Measurements from ENCODE around the gene DSG3. TPM values are rescaled to one million over a fixed set of nuclear protein-coding genes. Genes with fewer than 3 reads are reported as not detected.

Gene DSG3
- total and polyA plus RNA-seq, 2 of the 13 experiments (the other 11 are each of a cell fraction or from before 2014, with no cell fraction given), result not detected

DNA sequence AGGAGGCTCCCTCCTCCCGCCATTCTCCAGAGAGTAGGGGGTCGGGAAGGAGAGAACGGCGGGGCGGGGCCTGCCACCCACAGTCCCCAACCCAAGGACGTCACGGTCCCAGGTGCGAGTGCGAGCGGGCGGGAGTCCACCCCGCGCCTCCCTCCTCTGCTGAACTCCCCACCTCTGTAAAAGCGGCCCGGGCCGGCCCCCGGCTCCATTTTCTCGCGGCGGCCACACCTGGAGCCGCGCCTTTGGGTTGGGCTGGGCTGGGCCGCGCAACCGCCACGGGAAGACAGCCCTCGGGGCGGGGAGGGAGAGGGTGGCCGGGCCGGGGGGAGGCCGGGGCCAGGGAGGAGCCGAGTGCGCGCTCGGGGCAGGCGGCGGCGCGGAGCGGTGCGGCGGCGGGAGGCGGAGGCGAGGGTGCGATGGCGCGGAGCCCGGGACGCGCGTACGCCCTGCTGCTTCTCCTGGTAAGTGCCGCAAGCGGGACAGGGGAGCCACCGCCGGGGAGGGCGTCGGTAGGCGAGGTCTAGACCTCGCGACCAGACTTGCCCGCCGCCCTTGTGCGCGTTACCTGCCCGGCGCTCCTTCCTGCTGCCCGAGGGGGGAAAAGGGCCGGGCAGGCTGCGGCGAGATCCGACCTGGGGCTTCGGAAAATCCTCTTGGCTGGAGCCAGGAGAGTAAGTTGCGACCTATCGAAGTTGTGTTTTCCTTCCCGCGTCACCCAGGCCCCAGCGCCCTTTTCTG lies 50.5 kb downstream of the DSG3 start, which contains the start of gene DSG2 (continued):
- TF ChIP-seq, protein P1, sequence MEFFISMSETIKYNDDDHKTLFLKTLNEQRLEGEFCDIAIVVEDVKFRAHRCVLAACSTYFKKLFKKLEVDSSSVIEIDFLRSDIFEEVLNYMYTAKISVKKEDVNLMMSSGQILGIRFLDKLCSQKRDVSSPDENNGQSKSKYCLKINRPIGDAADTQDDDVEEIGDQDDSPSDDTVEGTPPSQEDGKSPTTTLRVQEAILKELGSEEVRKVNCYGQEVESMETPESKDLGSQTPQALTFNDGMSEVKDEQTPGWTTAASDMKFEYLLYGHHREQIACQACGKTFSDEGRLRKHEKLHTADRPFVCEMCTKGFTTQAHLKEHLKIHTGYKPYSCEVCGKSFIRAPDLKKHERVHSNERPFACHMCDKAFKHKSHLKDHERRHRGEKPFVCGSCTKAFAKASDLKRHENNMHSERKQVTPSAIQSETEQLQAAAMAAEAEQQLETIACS (CRISPR knock-in tag; IDR thresholded peaks at IDR 0.05), result peak; percentile 63; the same call in 1 of the 2 replicates
- TF ChIP-seq ZNF891 (CRISPR knock-in tag; IDR thresholded peaks at IDR 0.05) (0 out of 2 replicates have a peak, but pooled peaks have one; percentile 10), NRL (CRISPR knock-in tag; IDR thresholded peaks at IDR 0.05; ENCODE audit: borderline replicate concordance) (0 out of 2 replicates have a peak, but pooled peaks have one; percentile 60), ZNF747 (CRISPR knock-in tag; IDR thresholded peaks at IDR 0.05; ENCODE audit: borderline replicate concordance) (0 out of 2 replicates have a peak, but pooled peaks have one; percentile 40), ZFY (CRISPR knock-in tag; IDR thresholded peaks at IDR 0.05) (peak; percentile 65), ZC3H4 (CRISPR knock-in tag; IDR thresholded peaks at IDR 0.05; ENCODE audit: borderline replicate concordance) (peak; percentile 13; the same call in 1 of the 2 replicates), ZFP62 (CRISPR knock-in tag; IDR thresholded peaks at IDR 0.05) (no peak), SALL1 (CRISPR knock-in tag; IDR thresholded peaks at IDR 0.05) (peak; percentile 3; the same call in 1 of the 2 replicates), SRSF1 (optimal IDR thresholded peaks at IDR 0.05; ENCODE audit: low read depth, low read length) (peak; percentile 50), ZNF652 (CRISPR knock-in tag; IDR thresholded peaks at IDR 0.05; ENCODE audit: borderline replicate concordance, low read depth) (no peak), ZNF354B (CRISPR knock-in tag; IDR thresholded peaks at IDR 0.05) (no peak), HES4 (CRISPR knock-in tag; IDR thresholded peaks at IDR 0.05; ENCODE audit: borderline replicate concordance) (peak; percentile 57; the same call in 1 of the 2 replicates), ZNF746 (CRISPR knock-in tag; IDR thresholded peaks at IDR 0.05) (0 out of 2 replicates have a peak, but pooled peaks have one; percentile 52), TBX2 (CRISPR knock-in tag; IDR thresholded peaks at IDR 0.05; ENCODE audit: borderline replicate concordance) (peak; percentile 79), ASH2L (IDR thresholded peaks at IDR 0.05; ENCODE audit: insufficient read length, low read depth, low read length) (peak; percentile 68), ZNF558 (CRISPR knock-in tag; IDR thresholded peaks at IDR 0.05; ENCODE audit: borderline replicate concordance) (peak; percentile 46; the same call in 1 of the 2 replicates)
- TF ChIP-seq, protein P2, sequence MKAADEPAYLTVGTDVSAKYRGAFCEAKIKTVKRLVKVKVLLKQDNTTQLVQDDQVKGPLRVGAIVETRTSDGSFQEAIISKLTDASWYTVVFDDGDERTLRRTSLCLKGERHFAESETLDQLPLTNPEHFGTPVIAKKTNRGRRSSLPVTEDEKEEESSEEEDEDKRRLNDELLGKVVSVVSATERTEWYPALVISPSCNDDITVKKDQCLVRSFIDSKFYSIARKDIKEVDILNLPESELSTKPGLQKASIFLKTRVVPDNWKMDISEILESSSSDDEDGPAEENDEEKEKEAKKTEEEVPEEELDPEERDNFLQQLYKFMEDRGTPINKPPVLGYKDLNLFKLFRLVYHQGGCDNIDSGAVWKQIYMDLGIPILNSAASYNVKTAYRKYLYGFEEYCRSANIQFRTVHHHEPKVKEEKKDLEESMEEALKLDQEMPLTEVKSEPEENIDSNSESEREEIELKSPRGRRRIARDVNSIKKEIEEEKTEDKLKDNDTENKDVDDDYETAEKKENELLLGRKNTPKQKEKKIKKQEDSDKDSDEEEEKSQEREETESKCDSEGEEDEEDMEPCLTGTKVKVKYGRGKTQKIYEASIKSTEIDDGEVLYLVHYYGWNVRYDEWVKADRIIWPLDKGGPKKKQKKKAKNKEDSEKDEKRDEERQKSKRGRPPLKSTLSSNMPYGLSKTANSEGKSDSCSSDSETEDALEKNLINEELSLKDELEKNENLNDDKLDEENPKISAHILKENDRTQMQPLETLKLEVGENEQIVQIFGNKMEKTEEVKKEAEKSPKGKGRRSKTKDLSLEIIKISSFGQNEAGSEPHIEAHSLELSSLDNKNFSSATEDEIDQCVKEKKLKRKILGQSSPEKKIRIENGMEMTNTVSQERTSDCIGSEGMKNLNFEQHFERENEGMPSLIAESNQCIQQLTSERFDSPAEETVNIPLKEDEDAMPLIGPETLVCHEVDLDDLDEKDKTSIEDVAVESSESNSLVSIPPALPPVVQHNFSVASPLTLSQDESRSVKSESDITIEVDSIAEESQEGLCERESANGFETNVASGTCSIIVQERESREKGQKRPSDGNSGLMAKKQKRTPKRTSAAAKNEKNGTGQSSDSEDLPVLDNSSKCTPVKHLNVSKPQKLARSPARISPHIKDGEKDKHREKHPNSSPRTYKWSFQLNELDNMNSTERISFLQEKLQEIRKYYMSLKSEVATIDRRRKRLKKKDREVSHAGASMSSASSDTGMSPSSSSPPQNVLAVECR (CRISPR knock-in tag; IDR thresholded peaks at IDR 0.05; ENCODE audit: borderline replicate concordance), result peak; percentile 33
- TF ChIP-seq, protein P3, sequence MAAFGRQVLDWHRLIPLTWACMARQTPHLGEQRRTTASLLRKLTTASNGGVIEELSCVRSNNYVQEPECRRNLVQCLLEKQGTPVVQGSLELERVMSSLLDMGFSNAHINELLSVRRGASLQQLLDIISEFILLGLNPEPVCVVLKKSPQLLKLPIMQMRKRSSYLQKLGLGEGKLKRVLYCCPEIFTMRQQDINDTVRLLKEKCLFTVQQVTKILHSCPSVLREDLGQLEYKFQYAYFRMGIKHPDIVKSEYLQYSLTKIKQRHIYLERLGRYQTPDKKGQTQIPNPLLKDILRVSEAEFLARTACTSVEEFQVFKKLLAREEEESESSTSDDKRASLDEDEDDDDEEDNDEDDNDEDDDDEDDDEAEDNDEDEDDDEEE (CRISPR knock-in tag; IDR thresholded peaks at IDR 0.05), result no peak
- TF ChIP-seq, protein P4, sequence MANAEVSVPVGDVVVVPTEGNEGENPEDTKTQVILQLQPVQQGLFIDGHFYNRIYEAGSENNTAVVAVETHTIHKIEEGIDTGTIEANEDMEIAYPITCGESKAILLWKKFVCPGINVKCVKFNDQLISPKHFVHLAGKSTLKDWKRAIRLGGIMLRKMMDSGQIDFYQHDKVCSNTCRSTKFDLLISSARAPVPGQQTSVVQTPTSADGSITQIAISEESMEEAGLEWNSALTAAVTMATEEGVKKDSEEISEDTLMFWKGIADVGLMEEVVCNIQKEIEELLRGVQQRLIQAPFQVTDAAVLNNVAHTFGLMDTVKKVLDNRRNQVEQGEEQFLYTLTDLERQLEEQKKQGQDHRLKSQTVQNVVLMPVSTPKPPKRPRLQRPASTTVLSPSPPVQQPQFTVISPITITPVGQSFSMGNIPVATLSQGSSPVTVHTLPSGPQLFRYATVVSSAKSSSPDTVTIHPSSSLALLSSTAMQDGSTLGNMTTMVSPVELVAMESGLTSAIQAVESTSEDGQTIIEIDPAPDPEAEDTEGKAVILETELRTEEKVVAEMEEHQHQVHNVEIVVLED (CRISPR knock-in tag; IDR thresholded peaks at IDR 0.05; ENCODE audit: borderline replicate concordance), result peak; percentile 56
- TF ChIP-seq, protein P5, sequence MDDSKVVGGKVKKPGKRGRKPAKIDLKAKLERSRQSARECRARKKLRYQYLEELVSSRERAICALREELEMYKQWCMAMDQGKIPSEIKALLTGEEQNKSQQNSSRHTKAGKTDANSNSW (CRISPR knock-in tag; IDR thresholded peaks at IDR 0.05; ENCODE audit: borderline replicate concordance), result 0 out of 2 replicates have a peak, but pooled peaks have one; percentile 59
